IPS-11a (cell line): ENCODE data around the gene MDFI.

ENCODE experiments used
- H3K4me3 ChIP-seq: one replicate; pipeline ENCODE4 v1.5.1; 2013; ENCODE audit warnings: low read depth, low read length, control low read depth

MDFI gene, protein sequence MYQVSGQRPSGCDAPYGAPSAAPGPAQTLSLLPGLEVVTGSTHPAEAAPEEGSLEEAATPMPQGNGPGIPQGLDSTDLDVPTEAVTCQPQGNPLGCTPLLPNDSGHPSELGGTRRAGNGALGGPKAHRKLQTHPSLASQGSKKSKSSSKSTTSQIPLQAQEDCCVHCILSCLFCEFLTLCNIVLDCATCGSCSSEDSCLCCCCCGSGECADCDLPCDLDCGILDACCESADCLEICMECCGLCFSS

DNA sequence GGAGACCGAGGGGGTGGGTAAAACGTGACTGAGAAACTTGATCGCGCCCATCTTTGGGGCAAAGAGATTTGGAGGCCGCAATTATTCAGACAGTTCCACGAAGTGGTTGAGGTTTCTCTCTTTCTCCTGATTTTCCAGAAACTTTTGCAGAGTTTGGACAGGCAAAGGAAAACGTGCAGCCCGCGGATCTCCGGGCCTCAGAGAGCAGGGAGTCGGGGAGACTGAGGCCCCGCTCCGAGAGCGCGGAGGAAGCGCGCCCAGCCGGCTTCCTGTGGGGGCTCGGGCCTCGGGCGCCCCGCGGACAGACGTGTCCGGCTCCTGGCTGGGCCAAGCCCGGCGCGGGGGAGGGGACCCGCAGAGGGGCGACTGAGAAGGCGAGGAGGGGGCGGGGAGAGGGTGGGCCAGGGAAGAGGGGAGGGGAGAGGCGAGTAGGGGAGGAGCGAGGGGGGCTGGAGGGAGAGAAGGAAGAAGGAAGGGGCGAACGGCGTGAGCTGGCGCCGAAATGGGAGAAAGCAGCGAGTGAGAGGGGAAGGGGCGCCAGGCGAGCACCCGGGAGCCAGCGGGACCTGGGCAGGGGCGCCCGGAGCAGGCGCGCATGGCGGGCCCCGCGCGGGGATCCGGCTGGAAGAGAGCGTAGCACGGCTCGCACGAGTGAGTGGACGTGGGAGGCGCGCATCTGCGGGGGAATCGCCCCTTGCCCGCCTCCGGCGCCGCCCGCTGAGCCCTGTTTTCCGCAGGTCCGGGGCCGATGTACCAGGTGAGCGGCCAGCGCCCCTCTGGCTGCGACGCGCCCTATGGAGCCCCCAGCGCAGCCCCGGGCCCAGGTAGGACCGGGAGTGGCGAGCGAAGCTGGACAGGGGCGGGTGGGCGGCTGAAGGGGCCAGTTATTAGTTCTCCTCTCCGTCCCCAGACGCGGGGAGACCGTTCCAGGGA, at the start of gene MDFI:
Gene MDFI (plus strand): TSS at position 467 of the 933 bp plus-strand sequence. CDS start 282 bp downstream, at position 749.
- H3K4me3 ChIP-seq: peak within 1 kb of the TSS; percentile 74

DNA sequence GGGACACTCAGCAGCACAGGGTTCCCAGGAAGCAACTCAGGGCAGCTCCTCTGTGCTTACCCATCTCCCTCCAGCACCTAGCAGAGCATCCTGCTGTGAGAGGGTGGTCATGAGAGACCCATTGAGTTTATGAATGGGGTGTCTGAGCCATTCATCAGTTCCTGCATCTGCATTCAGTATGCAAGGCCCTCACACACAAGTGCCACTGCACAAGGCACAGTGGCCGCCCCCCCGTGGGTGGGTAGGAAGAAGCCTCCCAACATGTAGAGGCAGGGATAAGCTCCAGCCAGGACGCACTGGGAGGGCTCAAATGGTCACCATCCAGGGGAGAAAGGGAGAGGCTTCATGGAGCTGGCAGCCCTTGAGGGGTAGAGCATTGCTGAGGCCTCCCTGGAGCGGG, 49.0 kb upstream of the MDFI start:
- no peak overlapping the region for H3K4me3 ChIP-seq

DNA sequence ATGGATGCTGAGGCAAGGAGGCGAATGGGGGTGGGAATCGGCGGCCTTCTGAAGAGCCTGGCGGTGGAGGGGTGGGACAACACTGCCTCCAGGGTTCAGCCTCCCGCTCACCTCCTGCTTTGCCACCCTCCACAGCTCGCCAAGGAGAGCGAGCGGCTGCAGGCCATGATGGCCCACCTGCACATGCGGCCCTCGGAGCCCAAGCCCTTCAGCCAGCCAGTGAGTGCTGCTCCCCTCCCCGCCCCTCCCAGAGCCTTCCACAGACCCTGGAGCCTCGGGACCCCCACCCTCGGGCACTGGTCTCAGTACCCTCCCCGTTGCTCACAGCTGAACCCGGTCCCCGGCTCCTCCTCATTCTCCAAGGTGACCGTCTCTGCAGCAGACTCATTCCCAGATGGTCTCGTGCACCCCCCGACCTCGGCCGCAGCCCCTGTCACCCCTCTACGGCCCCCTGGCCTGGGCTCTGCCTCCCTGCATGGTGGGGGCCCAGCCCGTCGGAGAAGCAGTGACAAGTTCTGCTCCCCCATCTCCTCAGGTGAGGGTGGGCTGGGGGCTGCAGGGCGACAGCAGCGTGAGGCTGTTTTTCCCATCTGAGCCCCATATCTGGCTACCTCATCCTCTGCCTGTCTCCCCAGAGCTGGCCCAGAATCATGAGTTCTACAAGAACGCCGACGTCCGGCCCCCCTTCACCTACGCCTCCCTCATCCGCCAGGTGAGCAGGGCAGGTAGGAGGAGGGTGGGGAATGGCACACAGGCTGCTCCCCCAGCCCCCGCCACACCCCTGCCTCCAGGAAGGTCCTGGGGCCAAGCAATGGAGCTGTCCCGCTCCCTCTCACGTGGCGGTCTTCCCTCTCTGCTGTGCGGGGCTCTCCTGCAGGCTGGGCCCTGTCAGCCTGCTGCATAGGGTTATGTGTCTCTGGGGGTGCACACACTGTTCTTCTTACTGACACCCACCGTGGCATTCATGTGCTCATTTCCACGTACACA, 48.3 kb upstream of the MDFI start:
- no peak overlapping the region for H3K4me3 ChIP-seq

DNA sequence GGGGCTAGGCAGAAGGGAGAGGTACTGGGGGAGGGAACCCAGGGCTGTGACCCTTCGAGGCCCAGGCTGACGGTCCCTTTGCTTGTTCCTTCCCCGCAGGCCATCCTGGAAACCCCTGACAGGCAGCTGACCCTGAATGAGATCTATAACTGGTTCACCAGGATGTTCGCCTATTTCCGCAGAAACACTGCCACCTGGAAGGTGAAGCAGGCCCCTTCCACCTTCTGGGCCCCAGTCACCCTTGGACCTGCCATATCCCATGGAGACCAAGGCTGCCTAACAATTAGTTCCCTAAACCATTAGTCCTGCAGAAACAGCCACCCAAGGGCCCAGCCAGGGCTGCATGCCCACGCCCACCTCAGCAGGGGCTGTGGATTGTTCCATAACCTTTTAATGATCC, 47.1 kb upstream of the MDFI start:
- H3K4me3 ChIP-seq: no peak overlapping the region

DNA sequence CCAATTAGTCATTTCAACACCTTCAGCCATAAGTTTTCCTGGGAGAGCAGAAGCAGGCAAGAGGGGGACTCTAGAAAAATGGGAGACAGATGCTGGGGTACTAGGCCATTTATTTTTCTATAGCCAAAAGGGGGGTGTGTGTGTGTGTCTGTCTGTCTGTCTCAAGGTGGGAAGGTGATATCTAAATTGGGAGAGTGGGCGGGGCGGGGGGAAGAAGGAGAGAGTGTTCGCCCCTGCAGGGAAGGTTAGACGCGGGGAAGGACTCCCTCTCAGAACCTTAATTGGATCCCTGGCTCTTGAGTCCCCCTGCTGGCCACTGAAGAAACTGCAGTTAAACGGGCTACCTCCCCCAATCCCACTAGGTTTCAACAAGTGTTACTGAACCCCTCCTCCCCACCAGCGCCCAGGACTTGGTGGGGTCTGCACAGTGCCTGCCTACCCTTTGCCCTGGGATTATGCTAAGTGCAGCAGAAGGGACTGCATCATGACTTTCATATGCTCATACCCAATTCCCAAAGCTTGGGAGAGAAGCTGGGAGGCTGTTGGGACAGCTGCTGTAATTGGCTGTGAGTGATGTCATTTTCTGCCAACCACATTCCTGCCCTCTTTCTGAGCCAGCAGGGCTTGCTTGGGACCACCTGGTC, 46.3 kb upstream of the MDFI start:
- no peak overlapping the region for H3K4me3 ChIP-seq

DNA sequence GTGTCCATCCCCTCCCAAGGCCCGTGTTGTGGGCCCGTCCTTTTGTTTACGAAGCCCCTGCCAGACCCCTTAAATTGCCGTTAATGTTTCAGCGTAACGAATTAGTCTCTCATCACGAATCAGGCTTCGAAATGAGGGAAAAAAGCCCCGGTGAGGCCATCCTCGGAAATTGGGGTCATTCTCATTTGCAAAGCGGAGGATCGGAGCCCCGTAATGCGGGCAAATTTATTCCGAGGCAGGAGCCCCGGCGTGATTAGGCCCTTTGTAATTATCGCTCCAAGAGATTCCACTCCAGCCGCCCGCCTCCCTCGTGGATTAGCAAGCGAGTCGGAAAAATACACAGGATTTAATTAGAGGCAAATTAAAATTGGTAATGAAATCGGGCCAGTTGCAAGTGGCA, 44.9 kb upstream of the MDFI start:
- H3K4me3 ChIP-seq: no peak overlapping the region

DNA sequence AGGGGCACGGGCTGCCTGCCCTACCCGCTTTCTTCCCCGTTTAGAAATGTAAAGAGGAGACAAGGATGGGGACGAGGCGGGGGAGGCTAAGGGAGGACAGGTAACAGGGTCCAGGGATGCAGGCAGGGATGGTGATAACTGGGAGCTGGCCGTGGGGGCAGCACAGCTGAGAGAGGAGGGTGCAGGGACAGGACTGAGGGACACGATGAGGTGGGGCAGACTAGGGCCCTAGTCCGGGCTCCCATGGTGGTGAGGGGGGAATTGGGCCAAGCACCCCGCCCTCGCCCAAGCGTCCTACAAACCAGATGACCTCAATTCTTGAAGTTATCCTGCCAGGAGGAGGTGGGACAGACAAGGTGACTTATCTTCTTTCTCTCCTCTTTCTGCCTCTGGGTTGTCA, 44.4 kb upstream of the MDFI start:
- H3K4me3 ChIP-seq: no peak overlapping the region

DNA sequence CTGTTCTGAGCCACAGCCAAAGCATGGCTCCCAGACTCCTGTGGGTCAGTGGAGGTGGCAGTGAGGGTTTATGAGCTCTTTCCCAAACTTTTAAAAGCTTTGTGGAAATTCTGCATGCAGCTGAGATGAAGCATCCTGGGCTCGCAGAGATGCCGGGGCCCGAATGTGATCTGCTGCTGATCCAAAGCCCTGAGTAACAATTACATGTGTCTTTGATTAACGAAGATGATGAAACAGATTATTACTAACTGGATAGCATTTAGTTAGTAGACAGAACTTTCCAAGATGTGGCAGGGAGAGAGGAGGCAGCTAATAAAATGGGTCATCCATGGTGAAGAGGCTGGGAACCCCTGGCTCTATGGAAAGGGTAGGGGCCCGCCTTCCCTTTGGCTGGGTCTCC, 43.9 kb upstream of the MDFI start:
- H3K4me3 ChIP-seq: no peak overlapping the region

DNA sequence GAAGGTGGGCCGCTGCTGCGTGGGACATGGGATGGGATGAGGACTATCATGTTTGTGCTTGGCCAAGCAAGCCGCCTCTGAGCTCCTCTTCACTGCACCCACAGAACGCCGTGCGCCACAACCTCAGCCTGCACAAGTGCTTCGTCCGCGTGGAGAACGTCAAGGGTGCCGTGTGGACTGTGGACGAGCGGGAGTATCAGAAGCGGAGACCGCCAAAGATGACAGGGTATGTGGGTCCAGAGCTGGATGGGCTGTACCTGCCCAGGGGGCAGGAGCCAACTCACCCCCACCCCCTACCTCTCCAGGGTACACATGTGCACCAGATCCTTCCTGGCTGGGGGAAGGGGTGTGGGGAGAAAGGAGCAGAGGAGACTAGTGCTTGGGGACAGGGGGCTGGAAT, 43.5 kb upstream of the MDFI start:
- no peak overlapping the region for H3K4me3 ChIP-seq

DNA sequence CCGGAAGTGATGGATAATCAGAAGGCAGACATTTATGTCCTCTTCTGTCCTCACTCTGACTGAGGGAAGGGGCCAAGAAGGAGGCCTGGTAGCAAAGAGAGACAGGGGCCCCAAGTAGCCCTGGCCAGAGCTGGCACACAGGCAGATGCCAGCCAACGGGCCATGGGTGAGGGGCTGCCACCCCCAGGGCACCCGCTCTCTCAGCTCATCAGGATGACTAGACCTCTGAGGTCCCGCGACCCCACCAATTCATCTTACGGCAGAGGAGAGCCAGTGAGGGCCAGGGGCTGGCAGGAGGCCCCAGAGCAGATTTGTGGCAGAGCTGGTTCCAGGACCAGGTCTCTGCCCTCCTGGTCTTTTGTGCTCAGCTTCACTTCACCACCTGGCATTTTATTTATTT, 43.1 kb upstream of the MDFI start:
- H3K4me3 ChIP-seq: no peak overlapping the region

DNA sequence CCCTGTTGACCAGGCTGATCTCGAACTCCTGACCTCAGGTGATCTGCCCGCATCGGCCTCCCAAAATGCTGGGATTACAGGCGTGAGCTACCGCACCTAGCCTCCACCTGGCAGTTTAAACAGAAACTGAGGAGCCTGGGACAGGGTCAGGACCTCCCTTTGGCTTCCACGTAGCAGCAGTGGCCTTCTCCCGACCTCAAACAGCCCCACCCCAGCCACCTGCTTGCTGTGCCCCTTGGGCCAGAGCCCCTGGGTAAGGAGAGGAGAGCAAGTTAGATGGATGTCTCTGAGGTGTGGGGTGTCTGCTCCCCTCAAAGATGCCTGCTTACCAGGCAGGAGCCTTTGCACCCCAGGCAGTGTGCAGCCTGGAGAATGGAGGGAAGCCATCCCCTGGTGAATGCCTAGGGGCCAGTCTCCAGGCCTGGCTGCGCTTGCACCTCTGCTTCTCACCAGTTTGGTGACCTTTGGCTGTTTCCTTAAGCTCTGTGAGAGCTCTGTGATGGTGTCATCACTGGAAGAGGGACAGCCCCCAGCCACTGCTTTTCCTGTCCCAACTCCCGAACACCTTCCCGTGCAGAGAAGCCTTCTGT, 42.1 kb upstream of the MDFI start:
- no peak overlapping the region for H3K4me3 ChIP-seq

DNA sequence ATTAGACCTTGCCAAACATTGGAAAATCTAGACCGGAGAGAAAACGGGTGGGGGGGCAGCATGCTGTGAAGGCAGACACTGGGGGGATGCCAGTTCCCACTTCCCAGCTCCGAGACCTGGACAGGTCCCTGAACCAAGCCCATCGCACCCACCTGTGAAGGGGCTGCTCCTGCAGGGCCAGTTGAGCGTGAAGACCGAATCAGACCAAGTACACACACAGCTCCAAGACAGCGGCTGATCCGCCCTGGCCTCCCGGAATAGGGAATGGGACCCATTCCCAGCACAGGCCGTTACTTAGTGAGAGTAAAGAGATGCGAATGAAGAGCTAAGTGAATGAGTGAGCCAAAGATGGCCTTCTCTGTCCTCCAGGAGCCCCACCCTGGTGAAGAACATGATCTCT, 41.5 kb upstream of the MDFI start:
- no peak overlapping the region for H3K4me3 ChIP-seq

DNA sequence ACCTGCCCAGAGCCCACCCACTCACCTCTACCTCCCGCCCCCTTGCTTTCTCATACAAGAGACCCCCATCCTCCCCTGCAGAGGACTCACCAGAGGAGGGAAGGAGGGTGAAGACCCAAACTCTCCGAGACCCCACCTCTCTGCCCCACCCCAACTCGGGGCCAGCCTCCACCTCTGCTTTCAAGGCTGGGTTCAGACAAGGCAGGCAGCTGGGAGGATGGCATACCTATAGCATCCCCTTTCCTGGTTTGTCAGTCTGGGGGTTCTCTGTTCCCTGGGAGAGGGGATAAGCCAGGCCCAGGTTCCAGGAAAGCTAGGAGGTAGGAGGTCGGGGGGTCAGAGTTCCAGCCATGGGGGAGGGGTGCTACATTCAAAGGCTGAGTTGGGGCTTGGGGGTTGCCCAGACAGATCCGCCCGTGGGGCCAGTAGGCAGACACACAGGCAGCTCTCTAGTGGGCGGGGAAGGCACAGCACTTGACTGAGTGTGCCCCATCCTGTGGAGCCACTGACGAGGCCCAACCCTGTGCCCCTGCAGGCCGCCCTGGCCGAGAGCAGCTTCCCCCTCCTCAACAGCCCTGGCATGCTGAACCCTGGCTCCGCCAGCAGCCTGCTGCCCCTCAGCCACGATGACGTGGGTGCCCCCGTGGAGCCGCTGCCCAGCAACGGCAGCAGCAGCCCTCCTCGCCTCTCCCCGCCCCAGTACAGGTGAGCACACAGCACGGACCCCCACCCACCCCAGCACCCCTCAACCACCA, 40.8 kb upstream of the MDFI start:
- H3K4me3 ChIP-seq: no peak overlapping the region

DNA sequence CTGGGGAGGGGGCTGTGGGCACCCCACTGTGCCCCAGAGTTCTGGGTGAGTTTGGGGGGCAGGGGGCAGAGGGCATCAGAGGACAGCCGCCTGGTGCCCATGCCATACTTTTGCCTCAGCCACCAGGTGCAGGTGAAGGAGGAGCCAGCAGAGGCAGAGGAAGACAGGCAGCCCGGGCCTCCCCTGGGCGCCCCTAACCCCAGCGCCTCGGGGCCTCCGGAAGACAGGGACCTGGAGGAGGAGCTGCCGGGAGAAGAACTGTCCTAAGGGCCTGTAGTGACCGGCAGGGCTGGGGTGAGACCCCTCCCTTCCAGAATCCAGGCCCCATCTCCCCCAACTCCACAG, 39.6 kb upstream of the MDFI start:
- no peak overlapping the region for H3K4me3 ChIP-seq

DNA sequence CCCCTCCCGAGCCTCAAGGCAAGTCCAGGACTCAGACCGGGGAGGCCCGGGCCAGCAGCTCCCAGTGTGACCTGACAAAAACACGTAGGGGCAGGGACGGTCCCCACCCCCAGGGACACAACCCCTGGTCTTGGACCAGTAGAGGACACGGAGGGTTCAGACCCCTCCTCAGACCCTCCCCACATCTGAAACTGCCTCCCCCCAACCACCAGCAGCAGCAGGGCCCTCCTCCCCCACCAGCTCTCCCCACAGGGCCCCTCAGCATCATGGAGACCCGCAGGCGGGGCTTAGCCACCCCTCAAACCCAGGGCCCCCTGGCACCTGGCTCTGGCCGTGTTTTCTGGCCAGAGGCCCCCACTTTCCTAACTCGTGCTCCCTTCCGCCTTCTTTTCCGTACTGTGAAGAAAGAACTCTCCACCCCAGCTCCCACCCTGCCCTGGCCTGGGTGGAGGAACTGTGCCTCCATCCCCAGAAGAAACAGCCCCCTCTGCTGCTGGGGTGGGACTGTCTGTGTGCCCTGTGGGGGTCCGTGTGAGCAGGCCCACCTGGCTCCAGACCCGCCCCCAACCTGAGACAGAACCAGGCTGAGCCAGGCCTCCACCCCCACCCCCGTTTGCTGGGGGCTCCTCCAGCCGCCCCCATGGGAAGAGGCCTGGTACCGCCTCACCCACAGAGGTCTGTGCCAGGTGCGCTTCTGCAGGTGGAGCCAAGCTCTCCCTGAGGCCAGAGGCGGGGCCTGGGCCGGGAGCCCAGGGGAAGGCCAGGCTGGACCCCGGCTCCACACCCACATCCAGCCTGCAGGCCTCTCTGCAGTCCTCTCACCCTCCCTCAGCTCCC, 39.0 kb upstream of the MDFI start:
- H3K4me3 ChIP-seq: no peak overlapping the region

DNA sequence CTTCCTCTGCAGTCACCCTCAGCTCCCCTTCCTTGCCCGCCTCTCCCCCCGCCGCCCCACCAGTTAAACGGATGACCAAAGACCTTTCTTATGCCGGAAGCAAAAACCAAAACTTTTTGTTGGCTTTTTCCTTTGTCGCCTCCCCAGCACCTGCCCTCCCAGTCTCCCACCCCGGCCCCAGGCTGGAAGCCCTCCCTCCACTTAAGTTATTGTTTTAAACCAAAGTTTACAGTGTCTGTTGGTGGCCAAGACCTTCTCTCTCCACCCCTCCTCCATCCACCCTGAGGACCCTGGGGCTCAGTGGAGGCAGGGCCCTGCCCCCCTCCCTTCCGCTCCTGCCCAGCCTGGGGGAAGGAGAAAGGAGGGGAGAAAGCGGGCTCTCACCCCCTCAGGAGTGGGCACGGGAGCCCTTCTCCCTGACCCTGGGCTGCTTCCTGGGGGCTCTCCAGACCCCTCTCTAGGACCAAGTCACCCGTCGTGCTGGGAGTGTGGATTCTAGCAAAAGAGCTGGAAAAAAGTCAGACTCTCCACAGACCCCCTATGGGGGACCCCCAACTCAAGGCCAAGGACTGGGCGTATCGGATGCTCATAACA, 38.3 kb upstream of the MDFI start:
- no peak overlapping the region for H3K4me3 ChIP-seq

DNA sequence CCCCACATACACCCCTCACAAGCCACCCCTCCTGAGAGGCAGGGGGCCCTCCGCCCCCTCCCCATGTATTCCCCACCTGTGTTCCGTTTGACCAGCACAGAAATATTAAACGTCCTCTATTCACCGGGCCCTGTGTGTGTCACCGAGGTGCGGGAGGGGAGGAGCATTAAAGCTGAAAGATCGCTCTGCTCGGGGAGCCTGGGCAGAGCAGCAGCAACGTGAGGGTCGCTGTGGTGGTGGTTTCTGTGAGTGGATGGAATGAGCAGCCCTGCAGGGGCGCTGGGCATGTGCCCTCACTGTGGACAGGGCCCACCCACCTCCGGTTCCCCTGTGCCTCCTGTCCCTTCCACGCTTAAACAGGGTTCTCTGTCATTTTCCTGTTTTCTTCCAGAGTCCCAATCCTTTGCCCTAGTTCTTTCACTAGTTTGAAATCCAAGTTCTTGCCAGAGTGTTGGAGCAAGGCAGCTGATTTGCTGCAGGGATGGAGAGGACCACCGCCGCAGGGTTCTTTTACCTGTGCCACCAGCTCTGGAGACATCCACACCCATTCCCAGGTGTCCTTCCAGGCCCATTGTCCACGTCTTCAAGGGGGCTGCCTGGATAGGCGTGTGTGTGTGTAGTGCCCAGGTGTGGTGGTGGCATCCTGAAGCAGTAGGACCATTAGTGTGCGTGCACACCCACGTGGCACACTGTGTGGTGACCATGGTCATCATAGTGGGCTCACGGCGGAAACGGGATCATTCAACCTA, 37.6 kb upstream of the MDFI start:
- H3K4me3 ChIP-seq: no peak overlapping the region

DNA sequence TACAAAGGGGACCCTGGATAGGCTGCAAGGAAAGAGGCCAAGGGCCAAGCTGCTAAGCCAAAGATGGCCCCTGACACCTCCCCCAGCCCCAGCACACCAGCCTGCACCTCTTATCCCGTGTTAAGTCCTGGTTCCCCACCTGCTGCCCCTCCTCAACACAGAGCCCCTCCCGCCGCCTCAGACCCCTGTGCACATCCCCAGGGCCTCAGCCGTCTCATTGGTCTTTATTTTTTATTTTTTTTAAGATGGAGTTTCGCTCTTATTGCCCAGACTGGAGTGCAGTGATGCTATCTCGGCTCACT, 37.1 kb upstream of the MDFI start:
- H3K4me3 ChIP-seq: no peak overlapping the region
